PC-3 (cell line): Measurements from ENCODE around the gene TRIM4. TPM values are rescaled to one million over a fixed set of nuclear protein-coding genes. Genes with fewer than 3 reads are reported as not detected.
"Not testable (repeated sequence)": the region's sequence is repeated elsewhere in the genome, so short reads cannot be mapped to it uniquely, and the experiment has no call there.

Experiments
- ATAC-seq: fragments of 200-7000 bp; cut with Tn5 transposase; 2 replicates; pipeline ENCODE4 v1.9.1; 2020; ENCODE audit warnings: mild to moderate bottlenecking, moderate library complexity
- BruUV-seq: library from RNA; stranded (reverse); fragments of 400-500 nt; replicated peaks from 2 replicates; lab custom pipeline; 2021; lab: Mats Ljungman, UMichigan
- CTCF ChIA-PET: fragments of 300-600 bp; sonication (Branson Sonifier 250); formaldehyde crosslinking; loops from one replicate; lab custom pipeline; 2022; ENCODE audit warnings: antibody characterized with exemption; lab: Charles Lee
- POLR2A ChIA-PET: fragments of 300-600 bp; sonication (Branson Sonifier 250); formaldehyde crosslinking; loops from one replicate; lab custom pipeline; 2022; ENCODE audit warnings: antibody characterized with exemption; ENCODE audit not compliant: unreplicated experiment; lab: Charles Lee
- DNase-seq: peaks from one replicate; pipeline ENCODE4 v3.0.0-alpha.2; 2015
- H2AFZ ChIP-seq: fragments of 300-600 bp; sonication (generic); 2 replicates; pipeline ENCODE4 v1.6.0; 2016; ENCODE audit warnings: antibody characterized with exemption, low read length
- H3F3A ChIP-seq: fragments of 300-600 bp; sonication (generic); one replicate; pipeline ENCODE4 v1.6.0; 2017; ENCODE audit warnings: antibody characterized with exemption, low read length, control low read depth, mild to moderate bottlenecking; ENCODE audit not compliant: unreplicated experiment
- H3K27ac ChIP-seq: fragments of 300-600 bp; sonication (generic); 2 replicates; pipeline ENCODE4 v1.5.1; 2016; ENCODE audit warnings: mild to moderate bottlenecking, low read length
- H3K27me3 ChIP-seq: fragments of 300-600 bp; sonication (generic); 2 replicates; pipeline ENCODE4 v1.6.1; 2016; ENCODE audit warnings: low read length, mixed read lengths
- H3K36me3 ChIP-seq: fragments of 300-600 bp; sonication (generic); 2 replicates; pipeline ENCODE4 v1.6.1; 2016; ENCODE audit warnings: low read depth, mixed run types, low read length, mixed read lengths
- H3K4me1 ChIP-seq: fragments of 300-600 bp; sonication (generic); 2 replicates; pipeline ENCODE4 v1.5.1; 2016; ENCODE audit warnings: low read length; ENCODE audit not compliant: insufficient read depth
- H3K4me2 ChIP-seq: fragments of 300-600 bp; sonication (generic); 2 replicates; pipeline ENCODE4 v1.6.0; 2016; ENCODE audit warnings: low read length
- H3K4me3 ChIP-seq: fragments of 300-600 bp; sonication (generic); 2 replicates; pipeline ENCODE4 v1.5.1; 2016; ENCODE audit warnings: mild to moderate bottlenecking, low read length, mixed read lengths
- H3K79me2 ChIP-seq: fragments of 300-600 bp; sonication (generic); 2 replicates; pipeline ENCODE4 v1.6.1; 2017; ENCODE audit warnings: low read length, mixed read lengths
- H3K9ac ChIP-seq: fragments of 300-600 bp; sonication (generic); 2 replicates; pipeline ENCODE4 v1.6.0; 2016; ENCODE audit warnings: mild to moderate bottlenecking, low read length
- H3K9me2 ChIP-seq: fragments of 300-600 bp; sonication (generic); replicated peaks from 2 replicates; pipeline ENCODE4 v1.6.1; 2016; ENCODE audit warnings: mixed run types, low read length, mixed read lengths
- H3K9me3 ChIP-seq: fragments of 300-600 bp; sonication (generic); 2 replicates; pipeline ENCODE4 v1.6.1; 2016; ENCODE audit warnings: low read length, mixed read lengths
- H4K20me1 ChIP-seq: fragments of 300-600 bp; sonication (generic); 2 replicates; pipeline ENCODE4 v1.6.1; 2016; ENCODE audit warnings: low read length, mixed read lengths
- CTCF ChIP-seq: fragments of 300-600 bp; sonication (generic); conservative IDR thresholded peaks from 2 replicates; pipeline ENCODE4 v1.5.1; 2017; ENCODE audit warnings: antibody characterized with exemption, low read depth, mild to moderate bottlenecking, low read length
- EZH2 ChIP-seq: fragments of 300-600 bp; sonication (generic); IDR thresholded peaks from one replicate; pipeline ENCODE4 v1.6.1; 2017; ENCODE audit warnings: antibody characterized with exemption, mild to moderate bottlenecking, low read length; ENCODE audit not compliant: unreplicated experiment
- intact Hi-C: fragments of 100-400 bp; cut with micrococcal nuclease; formaldehyde crosslinking; loops from 2 replicates; pipeline ENCODE4 v1.9.0; 2023
- total RNA-seq: library from RNA; depleted of rRNA; stranded (reverse); fragments of >200 nt; gene quantifications from 2 replicates; pipeline ENCODE4 v1.2.3, GENCODE V29; 2014

Gene TRIM4
- total RNA-seq, 1 experiment from 2014 or later: 11.1 TPM

GRCh38 chr7:99868246-99868645 lies 51.1 kb downstream of the TRIM4 start:
- Histone ChIP-seq H3K9ac (no peak overlapping the region), H3K9me3 (peaks cover 11% of the 10 kb centered on the region; the same call in 1 of the 2 replicates), H3K4me1 (no peaks in the 10 kb centered on the region), H4K20me1 (no peaks in the 10 kb centered on the region), H3K4me2 (no peak overlapping the region), H3K27me3 (no peaks in the 10 kb centered on the region), H3F3A (no peaks in the 10 kb centered on the region), H2AFZ (no peak overlapping the region), H3K79me2 (no peaks in the 10 kb centered on the region), H3K27ac (no peak overlapping the region), H3K36me3 (no peaks in the 10 kb centered on the region), H3K4me3 (no peak overlapping the region), H3K9me2 (no peaks in the 10 kb centered on the region)
- DNase-seq (no peak), ATAC-seq (no peak)
- ChIA-PET CTCF (no interaction called here), POLR2A (no interaction called here)
- intact Hi-C loops: no loop called here
- TF ChIP-seq EZH2 (no peak), CTCF (no peak)
- no TSS peak for BruUV-seq

- H3K27me3 ChIP-seq, POLR2A ChIA-PET, ATAC-seq, DNase-seq, intact Hi-C loops, H3K79me2 ChIP-seq, CTCF ChIA-PET, H2AFZ ChIP-seq, H3K9me2 ChIP-seq, H3K4me1 ChIP-seq, H3K27ac ChIP-seq, H3K4me2 ChIP-seq, BruUV-seq, H3F3A ChIP-seq, H4K20me1 ChIP-seq, H3K9ac ChIP-seq, H3K36me3 ChIP-seq, H3K4me3 ChIP-seq: not testable (repeated sequence)
- peaks cover 11% of the 10 kb centered on the region; the same call in 1 of the 2 replicates for H3K9me3 ChIP-seq
Measured at GRCh38 chr7:99867477-99867876, 51.9 kb downstream of the TRIM4 start.

GRCh38 chr7:99863847-99864440 lies 55.4 kb downstream of the TRIM4 start:
- no peak for DNase-seq
- ChIA-PET CTCF (no interaction called here), POLR2A (no interaction called here)
- intact Hi-C loops: no loop called here
- BruUV-seq: no TSS peak
- no peaks in the 10 kb centered on the region for H4K20me1 ChIP-seq
- H3K4me3 ChIP-seq: no peak overlapping the region
- peaks cover 14% of the 10 kb centered on the region for H3K4me1 ChIP-seq
- no peaks in the 10 kb centered on the region for H3K27me3 ChIP-seq
- H3K79me2 ChIP-seq: no peaks in the 10 kb centered on the region
- no peak overlapping the region for H3K9ac ChIP-seq
- no peaks in the 10 kb centered on the region for H3F3A ChIP-seq
- H3K36me3 ChIP-seq: no peaks in the 10 kb centered on the region
- H3K4me2 ChIP-seq: no peak overlapping the region
- H3K9me2 ChIP-seq: no peaks in the 10 kb centered on the region
- H3K27ac ChIP-seq: no peak overlapping the region
- ATAC-seq: no peak
- no peak for TF ChIP-seq EZH2
- peaks cover 11% of the 10 kb centered on the region; the same call in 1 of the 2 replicates for H3K9me3 ChIP-seq
- no peak overlapping the region for H2AFZ ChIP-seq
